Kidney (tissue), 14 donors: ENCODE measurements around the gene GLYATL1. TPM values are rescaled to one million over a fixed set of nuclear protein-coding genes. Genes with fewer than 3 reads are reported as not detected.

ENCODE experiments used
- DNase-seq, 5 donors: peaks; one replicate each; pipeline ENCODE4 v3.0.0-alpha.2; 2013 to 2020
- FAIRE-seq: peaks from 2 replicates; lab custom pipeline; 2012; peaks lifted over from hg19 to GRCh38; lab: Jason Lieb, UNC
- H3K27ac ChIP-seq, 2 donors: one replicate each; pipeline ENCODE4 v1.7.0; 2013; ENCODE audit warnings: low read depth in 2 of 2, low read length in 2 of 2, inconsistent platforms in 1 of 2
- H3K27me3 ChIP-seq: one replicate; pipeline ENCODE4 v1.7.1; 2013; ENCODE audit warnings: low read length, inconsistent platforms; ENCODE audit not compliant: control insufficient read depth, insufficient read depth
- H3K36me3 ChIP-seq, 3 donors: one replicate each; pipeline versions ENCODE4 v1.7.0 to v1.7.1; 2013; ENCODE audit warnings: low read length in 3 of 3, control low read depth in 1 of 3, inconsistent platforms in 1 of 3; ENCODE audit not compliant: insufficient read depth in 3 of 3, control insufficient read depth in 2 of 3
- H3K4me1 ChIP-seq, 3 donors: one replicate each; pipeline versions ENCODE4 v1.7.0 to v1.7.1; 2013; ENCODE audit warnings: low read length in 3 of 3, inconsistent platforms in 1 of 3, low read depth in 1 of 3; ENCODE audit not compliant: control insufficient read depth in 2 of 3, insufficient read depth in 2 of 3
- H3K4me3 ChIP-seq, 3 donors: one replicate each; pipeline versions ENCODE4 v1.7.0 to v1.8.1; 2013; ENCODE audit warnings: low read length in 3 of 3, control low read depth in 1 of 3, inconsistent platforms in 1 of 3
- H3K9ac ChIP-seq, 3 donors: one replicate each; pipeline versions ENCODE4 v1.7.0 to v1.7.1; 2013; ENCODE audit warnings: low read length in 3 of 3, control low read depth in 1 of 3, inconsistent platforms in 1 of 3
- H3K9me3 ChIP-seq, 3 donors: one replicate each; pipeline versions ENCODE4 v1.7.0 to v1.7.1; 2013; ENCODE audit warnings: low read length in 3 of 3, control low read depth in 1 of 3, inconsistent platforms in 1 of 3; ENCODE audit not compliant: control insufficient read depth in 2 of 3, insufficient read depth in 1 of 3
- intact Hi-C: fragments of 100-400 bp; cut with DNase I; formaldehyde crosslinking; loops from one replicate; pipeline ENCODE4 v1.11.1; 2022
- polyA plus RNA-seq: library from polyadenylated mRNA; stranded (reverse); fragments of 350-450 nt; fragmentation: Illumina TruSeq; extraction: RNeasy Lipid Tissue Mini Kit (QIAGEN cat#74804); gene quantifications from one replicate; pipeline ENCODE4 v1.2.3, GENCODE V29; 2014; ENCODE audit warnings: low read depth, low replicate concordance; ENCODE audit not compliant: insufficient read depth
- total RNA-seq: library from RNA; stranded (reverse); fragmentation: NEBNext Ultra II Directional; extraction: Animal tissue kit (Norgen Biotek cat#: 25700); gene quantifications from one replicate; pipeline ENCODE4 v1.2.1, GENCODE V29; 2021
- TF ChIP-seq, protein P1 (sequence below): IDR thresholded peaks from 3 replicates; pipeline ENCODE4 v1.5.1; 2012; ENCODE audit warnings: mild to moderate bottlenecking, moderate library complexity, borderline replicate concordance; ENCODE audit not compliant: insufficient read depth; ENCODE audit errors: extremely low read depth
- donor health status: control.
- donor health status: control.
- donor health status: control.
- donor health status: control.
- donor health status: control.
- donor health status: DM: yes; HTN: yes; CAD: no.
- donor health status: Normal renal cell carcinoma (clear cell type).

Gene GLYATL1
- total and polyA plus RNA-seq, 2 donors from 2014 or later, result 15.7 to 199 TPM

DNA sequence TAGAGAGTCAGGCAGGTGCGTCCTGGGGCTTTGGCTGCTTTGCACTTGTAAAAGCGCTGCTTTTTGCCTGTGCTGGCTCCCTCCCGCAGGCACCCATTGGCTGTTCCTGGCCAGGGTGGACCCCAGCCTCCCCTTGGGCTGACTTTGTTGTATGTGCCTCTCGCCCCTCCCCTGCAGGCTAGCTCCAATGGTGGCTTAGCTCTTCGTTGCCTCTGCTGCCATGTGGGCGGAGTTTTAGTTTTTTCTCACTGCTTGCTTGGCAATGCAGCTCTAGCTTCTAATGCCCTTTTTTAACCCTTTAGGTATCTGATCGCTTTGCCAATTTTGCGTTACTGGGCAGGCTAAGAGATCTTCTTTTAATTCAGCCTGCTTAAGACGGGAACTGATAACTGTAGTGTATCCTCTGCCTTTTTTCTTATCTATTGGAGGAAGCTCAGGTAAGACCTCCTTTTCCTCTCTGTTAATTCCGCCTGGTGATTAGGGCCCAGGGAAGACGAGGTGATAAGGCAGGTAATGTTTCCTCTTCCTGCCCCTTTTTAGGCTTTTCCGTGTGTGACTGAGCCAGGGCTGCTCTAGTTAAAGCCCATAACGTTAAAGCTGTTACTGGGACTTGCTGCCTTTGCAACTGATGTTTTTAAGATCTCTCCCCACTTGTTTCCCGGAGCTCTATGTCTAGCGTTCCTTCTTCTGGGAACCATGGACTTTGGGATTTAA lies 11.7 kb upstream of the GLYATL1 start:
- TF ChIP-seq, protein P1, sequence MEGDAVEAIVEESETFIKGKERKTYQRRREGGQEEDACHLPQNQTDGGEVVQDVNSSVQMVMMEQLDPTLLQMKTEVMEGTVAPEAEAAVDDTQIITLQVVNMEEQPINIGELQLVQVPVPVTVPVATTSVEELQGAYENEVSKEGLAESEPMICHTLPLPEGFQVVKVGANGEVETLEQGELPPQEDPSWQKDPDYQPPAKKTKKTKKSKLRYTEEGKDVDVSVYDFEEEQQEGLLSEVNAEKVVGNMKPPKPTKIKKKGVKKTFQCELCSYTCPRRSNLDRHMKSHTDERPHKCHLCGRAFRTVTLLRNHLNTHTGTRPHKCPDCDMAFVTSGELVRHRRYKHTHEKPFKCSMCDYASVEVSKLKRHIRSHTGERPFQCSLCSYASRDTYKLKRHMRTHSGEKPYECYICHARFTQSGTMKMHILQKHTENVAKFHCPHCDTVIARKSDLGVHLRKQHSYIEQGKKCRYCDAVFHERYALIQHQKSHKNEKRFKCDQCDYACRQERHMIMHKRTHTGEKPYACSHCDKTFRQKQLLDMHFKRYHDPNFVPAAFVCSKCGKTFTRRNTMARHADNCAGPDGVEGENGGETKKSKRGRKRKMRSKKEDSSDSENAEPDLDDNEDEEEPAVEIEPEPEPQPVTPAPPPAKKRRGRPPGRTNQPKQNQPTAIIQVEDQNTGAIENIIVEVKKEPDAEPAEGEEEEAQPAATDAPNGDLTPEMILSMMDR, result no peak
- H3K9me3 ChIP-seq, result no peaks in the 10 kb centered on the region
- H3K4me1 ChIP-seq, result peaks cover 0 to 14% (median 10%) of the 10 kb centered on the region in 3 donors
- FAIRE-seq, result no peak
- intact Hi-C loops, result no loop called here
- peak in 4 of 5 donors; percentile 92 to 95 (median 94) for DNase-seq
- no peaks in the 10 kb centered on the region for H3K27me3 ChIP-seq
- H3K4me3 ChIP-seq, result peak overlapping the region; percentile 74 to 78 (median 77)
- peak overlapping the region; percentile 84 to 87 for H3K27ac ChIP-seq
- H3K9ac ChIP-seq, result peak overlapping the region in 2 of 3 donors; percentile 62 to 78
- H3K36me3 ChIP-seq, result no peaks in the 10 kb centered on the region

DNA sequence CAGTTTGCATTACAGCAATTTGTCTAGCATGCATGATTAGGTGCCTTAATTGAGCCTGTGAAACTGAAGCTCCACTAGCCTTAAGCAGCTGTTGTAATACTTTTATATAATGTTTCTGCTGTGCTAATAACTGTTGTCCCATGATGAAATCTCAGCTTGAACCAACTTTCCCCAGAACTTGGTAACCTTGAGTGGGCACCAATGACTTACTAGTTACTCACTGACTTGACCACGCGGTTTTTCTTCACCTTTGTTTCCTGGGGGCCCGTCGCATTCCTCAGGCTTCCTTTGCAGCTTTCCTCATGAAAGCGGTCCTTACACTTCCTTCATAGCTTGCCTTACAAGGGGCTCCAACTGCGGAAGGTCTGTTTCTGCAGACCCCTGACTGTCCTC lies 11.2 kb upstream of the GLYATL1 start:
- TF ChIP-seq, protein P1, result no peak
- Histone ChIP-seq H3K27ac (peak overlapping the region; percentile 80 to 87), H3K36me3 (no peaks in the 10 kb centered on the region), H3K4me3 (peak overlapping the region; percentile 74 to 78 (median 77)), H3K27me3 (no peaks in the 10 kb centered on the region), H3K9me3 (no peaks in the 10 kb centered on the region), H3K9ac (peak overlapping the region in 2 of 3 donors; percentile 62 to 78), H3K4me1 (peaks cover 0 to 14% (median 10%) of the 10 kb centered on the region in 3 donors)
- DNase-seq (peak in 3 of 5 donors; percentile 33 to 63 (median 48)), FAIRE-seq (no peak)
- intact Hi-C loops, result no loop called here

DNA sequence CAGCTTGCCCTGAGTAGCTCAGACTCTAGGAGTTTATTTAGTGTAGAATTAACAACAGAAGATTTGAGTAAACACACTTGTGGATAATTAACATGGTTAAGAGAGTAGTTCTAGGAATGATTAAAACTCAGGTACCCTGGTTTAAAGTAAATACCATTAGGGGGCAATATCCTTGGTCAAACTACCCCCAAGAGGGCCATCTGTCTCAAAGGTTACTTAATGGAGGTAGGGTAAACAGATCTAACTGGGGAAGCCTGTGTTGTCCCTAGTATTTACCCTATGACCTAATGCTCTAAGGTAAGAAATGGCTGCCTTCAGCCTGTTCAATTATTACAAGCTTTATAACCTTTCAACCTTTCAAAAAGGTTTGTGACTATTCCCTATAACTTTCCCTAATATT lies 10.6 kb upstream of the GLYATL1 start:
- Histone ChIP-seq H3K4me3 (peak overlapping the region; percentile 74 to 78 (median 77)), H3K9ac (peak overlapping the region in 1 of 3 donors; percentile 78), H3K27me3 (no peaks in the 10 kb centered on the region), H3K4me1 (peaks cover 0 to 19% (median 10%) of the 10 kb centered on the region in 3 donors), H3K9me3 (no peaks in the 10 kb centered on the region), H3K36me3 (no peaks in the 10 kb centered on the region), H3K27ac (peak overlapping the region; percentile 80 to 87)
- no peak for FAIRE-seq
- intact Hi-C loops, result no loop called here
- TF ChIP-seq, protein P1, result no peak
- peak in 1 of 5 donors; percentile 10 for DNase-seq
